Peyer's patch (tissue), 4 donors: ENCODE results near the gene SLC6A5.

ENCODE experiments used
- CTCF ChIP-seq, 6 experiments: fragments of 450-650 bp in 4 of 6; fragments of 200-600 bp in 2 of 6; sonication (generic) in 1 of 6; IDR thresholded peaks; one replicate each; pipeline ENCODE4 v1.5.1; 2017 to 2019; ENCODE audit warnings: antibody characterized with exemption in 6 of 6, mild to moderate bottlenecking in 3 of 6, moderate library complexity in 1 of 6
- POLR2A ChIP-seq, 2 donors: fragments of 450-650 bp; IDR thresholded peaks; one replicate each; pipeline ENCODE4 v1.5.1; 2017; ENCODE audit warnings: antibody characterized with exemption in 2 of 2, mild to moderate bottlenecking in 2 of 2, moderate library complexity in 2 of 2

- TF ChIP-seq CTCF (IDR thresholded peaks at IDR 0.05), result no peak
- no peak for TF ChIP-seq POLR2A (IDR thresholded peaks at IDR 0.05)
These were observed 4.9 kb downstream of the SLC6A5 start for GRCh38 chr11:20604295-20604803.
